PFSK-1 (cell line): ENCODE results near the gene NCSTN.

Experiments used
- FOXP2 ChIP-seq: optimal IDR thresholded peaks from 2 replicates; pipeline ENCODE3; 2011; ENCODE audit warnings: borderline replicate concordance, control low read depth, inconsistent platforms; ENCODE audit not compliant: insufficient read depth; ENCODE audit errors: extremely low read length, extremely low read depth
- POLR2AphosphoS5 ChIP-seq: IDR thresholded peaks from 2 replicates; pipeline ENCODE4 v1.6.1; 2012; ENCODE audit warnings: low read depth, mild to moderate bottlenecking, control low read depth, low read length, moderate library complexity
- REST ChIP-seq, 2 experiments: IDR thresholded peaks; 2 replicates each; pipeline versions ENCODE4 v1.6.1 to v1.8.0; 2011 to 2012; ENCODE audit warnings: low read depth in 2 of 2, low read length in 2 of 2, control low read depth in 1 of 2, inconsistent platforms in 1 of 2, mild to moderate bottlenecking in 1 of 2, moderate library complexity in 1 of 2; ENCODE audit not compliant: insufficient read depth in 1 of 2
- SIN3A ChIP-seq: IDR thresholded peaks from 2 replicates; pipeline ENCODE4 v1.6.1; 2012; ENCODE audit warnings: mild to moderate bottlenecking, low read length, moderate library complexity, borderline replicate concordance; ENCODE audit not compliant: insufficient read depth
- TAF1 ChIP-seq: IDR thresholded peaks from 2 replicates; pipeline ENCODE4 v1.6.1; 2012; ENCODE audit warnings: low read length, control low read depth, borderline replicate concordance; ENCODE audit not compliant: insufficient read depth

- no peak for TF ChIP-seq REST (IDR thresholded peaks at IDR 0.05; ENCODE audit: insufficient read depth in 1 of 2, low read depth in 2 of 2, low read length in 2 of 2)
- TF ChIP-seq TAF1: no peak
- TF ChIP-seq SIN3A: no peak
- TF ChIP-seq POLR2AphosphoS5: no peak
- no peak for TF ChIP-seq FOXP2
Observed at GRCh38 chr1:160354388-160354985, 11.3 kb downstream of the NCSTN start.
